NCI-H82 treated with DMSO at 0.1 percent for 48 hours (cell line): ENCODE results near the gene SNX8.
A peak's percentile ranks its signal among the peaks of the same experiment; 100 is the strongest.

Experiments used
- DNase-seq: peaks from one replicate; lab custom pipeline; 2025; ENCODE audit not compliant: unreplicated experiment; lab: John Stamatoyannopoulos, UW

The SNX8 gene

GRCh38 chr7:2266911-2267310 lies 47.3 kb downstream of the SNX8 start:
- peak; percentile 76 for DNase-seq

- no peak for DNase-seq
Observed at GRCh38 chr7:2264158-2264557, 50.1 kb downstream of the SNX8 start.

- DNase-seq = no peak
Observed at GRCh38 chr7:2263176-2263575, 51.1 kb downstream of the SNX8 start.

GRCh38 chr7:2261611-2262010 lies 52.6 kb downstream of the SNX8 start:
- DNase-seq = no peak

GRCh38 chr7:2260820-2261219 lies 53.4 kb downstream of the SNX8 start:
- DNase-seq = no peak

- DNase-seq = no peak
Observed at GRCh38 chr7:2259480-2259879, 54.8 kb downstream of the SNX8 start.

GRCh38 chr7:2258661-2259365 lies 55.4 kb downstream of the SNX8 start:
- DNase-seq = no peak

- DNase-seq = no peak
Observed at GRCh38 chr7:2257651-2258050, 56.6 kb downstream of the SNX8 start.

- no peak for DNase-seq
Observed at GRCh38 chr7:2257046-2257551, 57.1 kb downstream of the SNX8 start.

- DNase-seq = no peak
Observed at GRCh38 chr7:2256306-2257045, 57.8 kb downstream of the SNX8 start.

GRCh38 chr7:2255145-2256139 lies 58.8 kb downstream of the SNX8 start:
- DNase-seq = no peak

GRCh38 chr7:2254429-2255144 lies 59.7 kb downstream of the SNX8 start:
- no peak for DNase-seq

GRCh38 chr7:2253525-2254244 lies 60.6 kb downstream of the SNX8 start:
- peak; percentile 20 for DNase-seq

GRCh38 chr7:2253021-2253420 lies 61.2 kb downstream of the SNX8 start:
- DNase-seq = no peak

GRCh38 chr7:2251841-2252771 lies 62.1 kb downstream of the SNX8 start:
- DNase-seq = no peak

GRCh38 chr7:2251381-2251780 lies 62.9 kb downstream of the SNX8 start:
- no peak for DNase-seq

- no peak for DNase-seq
Observed at GRCh38 chr7:2249744-2250323, 64.4 kb downstream of the SNX8 start.

GRCh38 chr7:2248984-2249694 lies 65.1 kb downstream of the SNX8 start:
- DNase-seq = no peak
